Spleen (tissue), 11 donors: ENCODE data around the gene RNASE12. TPM values are rescaled to one million over a fixed set of nuclear protein-coding genes. Genes with fewer than 3 reads are reported as not detected.

Experiments used
- DNase-seq: peaks from one replicate; pipeline ENCODE4 v3.0.0-alpha.2; 2020
- H3K27ac ChIP-seq, 8 donors: fragments of 200-600 bp; sonication (generic) in 7 of 8; 1 replicate in 4 of 8; 2 replicates in 4 of 8; pipeline versions ENCODE4 v1.5.0 to v1.8.0; 2016 to 2021; ENCODE audit warnings: inconsistent platforms in 4 of 8, mild to moderate bottlenecking in 4 of 8, moderate library complexity in 1 of 8
- H3K27me3 ChIP-seq, 7 donors: fragments of 200-600 bp; sonication (generic) in 6 of 7; replicated peaks in 1 of 7; 1 replicate in 4 of 7; 2 replicates in 3 of 7; pipeline versions ENCODE4 v1.5.0 to v1.8.0; 2016 to 2021; ENCODE audit warnings: inconsistent platforms in 3 of 7, mild to moderate bottlenecking in 1 of 7
- H3K36me3 ChIP-seq, 6 donors: fragments of 200-600 bp; sonication (generic) in 5 of 6; 1 replicate in 4 of 6; 2 replicates in 2 of 6; pipeline versions ENCODE4 v1.5.0 to v1.8.0; 2016 to 2021; ENCODE audit warnings: inconsistent platforms in 2 of 6
- H3K4me1 ChIP-seq, 6 donors: fragments of 200-600 bp; sonication (generic) in 5 of 6; 1 replicate in 3 of 6; 2 replicates in 3 of 6; pipeline versions ENCODE4 v1.5.0 to v1.8.0; 2016 to 2021; ENCODE audit warnings: inconsistent platforms in 3 of 6
- H3K4me3 ChIP-seq, 8 donors: fragments of 200-600 bp; sonication (generic) in 7 of 8; 1 replicate in 4 of 8; 2 replicates in 4 of 8; pipeline versions ENCODE4 v1.5.0 to v1.8.0; 2016 to 2021; ENCODE audit warnings: inconsistent platforms in 4 of 8, mild to moderate bottlenecking in 4 of 8, moderate library complexity in 2 of 8
- H3K9me3 ChIP-seq, 8 donors: fragments of 200-600 bp; sonication (generic) in 7 of 8; 1 replicate in 4 of 8; 2 replicates in 4 of 8; pipeline versions ENCODE4 v1.5.0 to v1.8.0; 2016 to 2021; ENCODE audit warnings: inconsistent platforms in 4 of 8
- POLR2A ChIP-seq, 3 donors: fragments of 450-650 bp; IDR thresholded peaks; one replicate each; pipeline ENCODE4 v1.5.1; 2017; ENCODE audit warnings: antibody characterized with exemption in 3 of 3, mild to moderate bottlenecking in 1 of 3
- POLR2AphosphoS5 ChIP-seq, 3 donors: sonication (generic); formaldehyde crosslinking; IDR thresholded peaks; one replicate each; pipeline ENCODE4 v1.5.1; 2017; ENCODE audit warnings: antibody characterized with exemption in 3 of 3
- WGBS, 5 donors: extraction: QIAGEN DNeasy Blood & Tissue Kit in 3 of 5; methylation state at CpG; one replicate each; pipeline versions ENCODE4 v1.1.5 to v1.1.7; 2013 to 2018; 5-methylcytosine and 5-hydroxymethylcytosine counted together
- intact Hi-C: fragments of 100-400 bp; cut with DNase I; formaldehyde crosslinking; loops from one replicate; pipeline ENCODE4 v1.15.0; 2023; ENCODE audit warnings: low total_unique reads
- polyA plus RNA-seq, 3 donors: library from polyadenylated mRNA; stranded (reverse); fragments of 200-250 nt; gene quantifications; one replicate each; pipeline ENCODE4 v1.2.1, GENCODE V29; 2013
- total RNA-seq, 7 donors: library from RNA; depleted of rRNA in 3 of 7; stranded (reverse); fragments of >200 nt in 3 of 7; fragmentation: NEBNext Ultra II Directional in 4 of 7; extraction: Animal tissue kit (Norgen Biotek cat#: 25700) in 4 of 7; gene quantifications; one replicate each; pipeline versions ENCODE4 v1.1.0 to v1.2.1, GENCODE V29; 2016 to 2021
- TF ChIP-seq, protein P1 (sequence below), 11 experiments: fragments of 200-600 bp in 7 of 11; fragments of 450-650 bp in 4 of 11; sonication (generic) in 4 of 11; IDR thresholded peaks in 8 of 11; conservative IDR thresholded peaks in 3 of 11; 1 replicate in 7 of 11; 2 replicates in 4 of 11; pipeline versions ENCODE4 v1.4.0 to v1.8.0; 2016 to 2021; ENCODE audit warnings: antibody characterized with exemption in 11 of 11, inconsistent platforms in 4 of 11, mild to moderate bottlenecking in 1 of 11
- donor health status: healthy with polysubstance abuse.
- donor health status: DM: no; HTN: no; CAD: no; lungs with moderate emphysema.
- donor health status: DM: no; HTN: no; CAD: no.
- donor health status: Bipolar disorder and iron deficiency.
- donor health status: healthy.
- donor health status: DM: no; HTN: no; CAD: no.
- donor health status: DM: yes; HTN: yes; CAD: no.

Gene RNASE12
- total and polyA plus RNA-seq, 10 donors, result not detected

DNA sequence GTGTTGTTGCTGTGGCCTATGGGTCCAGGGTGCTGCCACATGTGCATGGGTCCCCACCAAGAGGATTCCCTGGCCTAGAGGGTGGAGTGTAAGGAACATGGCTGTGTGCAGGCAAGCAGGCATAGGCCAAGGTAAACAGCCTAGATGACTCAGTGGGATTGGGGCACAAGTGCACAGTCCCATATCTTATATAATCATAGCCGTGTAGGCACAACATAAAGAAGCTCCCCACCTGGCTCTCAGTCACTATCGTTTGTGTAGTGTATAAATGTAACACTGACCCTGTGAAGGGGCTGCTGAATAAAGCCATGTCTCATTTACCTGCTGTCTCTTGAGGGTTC, 15.7 kb upstream of the RNASE12 start:
- Histone ChIP-seq H3K4me3 (no peak overlapping the region), H3K4me1 (peaks cover 4 to 31% (median 21%) of the 10 kb centered on the region in 6 donors), H3K9me3 (no peaks in the 10 kb centered on the region), H3K36me3 (no peaks in the 10 kb centered on the region), H3K27me3 (no peaks in the 10 kb centered on the region), H3K27ac (no peak overlapping the region)
- intact Hi-C loops, result loop anchor here (5.0 kb wide), 1 partner anchor 280 kb away; no protein-coding TSS in a partner anchor
- 75 to 100% (median 81%) methylated on average over 2 of the region's 2 CpGs for WGBS, 5 donors
- no peak for DNase-seq
- TF ChIP-seq POLR2AphosphoS5 (IDR thresholded peaks at IDR 0.05) (no peak), POLR2A (IDR thresholded peaks at IDR 0.05) (no peak)
- TF ChIP-seq, protein P1, sequence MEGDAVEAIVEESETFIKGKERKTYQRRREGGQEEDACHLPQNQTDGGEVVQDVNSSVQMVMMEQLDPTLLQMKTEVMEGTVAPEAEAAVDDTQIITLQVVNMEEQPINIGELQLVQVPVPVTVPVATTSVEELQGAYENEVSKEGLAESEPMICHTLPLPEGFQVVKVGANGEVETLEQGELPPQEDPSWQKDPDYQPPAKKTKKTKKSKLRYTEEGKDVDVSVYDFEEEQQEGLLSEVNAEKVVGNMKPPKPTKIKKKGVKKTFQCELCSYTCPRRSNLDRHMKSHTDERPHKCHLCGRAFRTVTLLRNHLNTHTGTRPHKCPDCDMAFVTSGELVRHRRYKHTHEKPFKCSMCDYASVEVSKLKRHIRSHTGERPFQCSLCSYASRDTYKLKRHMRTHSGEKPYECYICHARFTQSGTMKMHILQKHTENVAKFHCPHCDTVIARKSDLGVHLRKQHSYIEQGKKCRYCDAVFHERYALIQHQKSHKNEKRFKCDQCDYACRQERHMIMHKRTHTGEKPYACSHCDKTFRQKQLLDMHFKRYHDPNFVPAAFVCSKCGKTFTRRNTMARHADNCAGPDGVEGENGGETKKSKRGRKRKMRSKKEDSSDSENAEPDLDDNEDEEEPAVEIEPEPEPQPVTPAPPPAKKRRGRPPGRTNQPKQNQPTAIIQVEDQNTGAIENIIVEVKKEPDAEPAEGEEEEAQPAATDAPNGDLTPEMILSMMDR (IDR thresholded peaks at IDR 0.05 in 8 of 11, conservative IDR thresholded peaks at IDR 0.05 in 3 of 11), result no peak

DNA sequence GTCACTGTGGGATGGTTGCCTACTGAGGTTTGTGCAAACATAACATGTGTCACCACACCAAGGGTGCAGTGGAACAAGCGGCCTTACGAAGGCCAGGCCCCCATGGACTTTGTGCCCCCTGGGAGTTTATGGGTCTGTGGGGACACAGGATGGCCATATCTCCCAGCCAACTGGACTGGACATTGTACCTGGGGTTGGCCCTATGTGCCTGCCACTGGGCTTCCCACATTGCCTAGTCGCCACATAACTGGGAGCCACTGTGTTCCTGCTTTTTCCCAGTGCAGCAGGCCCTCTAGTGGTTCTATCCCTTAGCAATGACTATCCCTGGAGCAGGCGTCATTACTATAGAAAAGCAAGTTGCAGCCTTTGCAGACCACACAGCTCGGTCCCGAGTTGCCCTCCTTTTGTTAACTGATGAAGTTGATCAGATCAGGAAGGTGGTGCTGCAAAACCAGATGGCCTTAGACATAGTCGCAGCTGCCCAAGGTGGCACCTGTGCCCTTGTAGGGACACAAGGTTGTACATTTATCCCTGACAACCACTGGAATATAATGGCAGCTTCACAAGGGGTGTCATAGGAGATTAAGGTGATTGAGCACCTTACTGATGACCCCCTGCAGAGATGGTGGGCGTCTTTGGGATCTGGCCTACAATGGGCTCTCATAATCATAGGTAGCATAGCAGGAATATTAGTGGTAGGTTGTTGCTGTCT, 15.2 kb upstream of the RNASE12 start:
- intact Hi-C loops, result loop anchor here (5.0 kb wide), 1 partner anchor 279 kb away; no protein-coding TSS in a partner anchor
- H3K4me3 ChIP-seq, result no peak overlapping the region
- DNase-seq, result no peak
- H3K27me3 ChIP-seq, result no peaks in the 10 kb centered on the region
- peaks cover 4 to 26% (median 17%) of the 10 kb centered on the region in 6 donors for H3K4me1 ChIP-seq
- WGBS, 5 donors, result 19 to 56% (median 51%) methylated on average over 6 to 8 of the region's 8 CpGs
- H3K27ac ChIP-seq, result no peak overlapping the region
- TF ChIP-seq, protein P1 (IDR thresholded peaks at IDR 0.05 in 8 of 11, conservative IDR thresholded peaks at IDR 0.05 in 3 of 11), result peak in 4 of 11 experiments; percentile 15 to 32 (median 18)
- no peak for TF ChIP-seq POLR2AphosphoS5 (IDR thresholded peaks at IDR 0.05)
- TF ChIP-seq POLR2A (IDR thresholded peaks at IDR 0.05), result no peak
- H3K36me3 ChIP-seq, result no peaks in the 10 kb centered on the region
- H3K9me3 ChIP-seq, result no peaks in the 10 kb centered on the region

DNA sequence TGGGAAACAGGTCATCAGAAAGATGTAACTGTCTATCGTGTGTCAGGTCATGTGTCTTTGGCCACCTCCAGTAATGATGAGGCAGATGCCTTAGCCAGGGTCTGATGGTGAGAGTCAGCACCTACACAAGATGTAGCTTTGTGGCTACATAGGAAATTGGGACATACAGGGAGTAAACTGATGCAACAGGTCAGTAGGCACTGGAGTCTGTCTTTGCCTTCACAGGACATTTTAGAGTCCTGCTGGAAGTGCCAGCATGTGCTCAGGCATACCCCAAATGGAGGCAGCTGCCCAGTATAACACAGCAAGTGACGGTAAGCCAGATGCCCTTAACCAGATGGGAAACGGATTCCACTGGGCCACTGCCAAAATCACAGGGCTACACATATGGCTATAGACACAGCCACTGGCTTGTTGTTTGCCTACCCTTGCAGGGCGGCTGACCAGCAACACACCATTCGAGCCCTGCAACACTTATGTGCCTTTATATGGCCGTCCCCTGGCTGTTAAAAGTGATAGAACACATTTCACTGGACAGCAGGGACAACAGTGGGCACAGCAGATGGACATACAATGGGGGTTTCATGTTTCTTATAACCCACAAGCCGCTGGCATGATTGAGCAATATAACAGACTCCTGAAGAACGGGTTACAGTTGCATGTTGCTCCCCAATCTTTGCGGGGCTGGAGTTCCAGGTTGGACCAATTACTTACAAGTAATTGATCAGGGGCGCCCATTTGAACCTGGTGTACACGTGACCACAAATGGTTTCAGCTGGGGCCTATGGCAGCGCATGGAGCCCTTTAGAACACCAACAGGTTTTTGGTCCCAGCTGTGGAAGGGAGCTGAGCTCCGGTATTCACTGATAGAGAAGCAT, 12.9 kb upstream of the RNASE12 start:
- intact Hi-C loops, result no loop called here
- WGBS, 5 donors, result 63 to 85% (median 77%) methylated on average over 13 of the region's 13 CpGs
- no peak overlapping the region for H3K27ac ChIP-seq
- no peaks in the 10 kb centered on the region for H3K9me3 ChIP-seq
- H3K4me3 ChIP-seq, result no peak overlapping the region
- H3K36me3 ChIP-seq, result no peaks in the 10 kb centered on the region
- peaks cover 0 to 4% (median 1%) of the 10 kb centered on the region in 6 donors for H3K4me1 ChIP-seq
- DNase-seq, result no peak
- H3K27me3 ChIP-seq, result no peaks in the 10 kb centered on the region
- TF ChIP-seq POLR2AphosphoS5 (IDR thresholded peaks at IDR 0.05), result no peak
- no peak for TF ChIP-seq POLR2A (IDR thresholded peaks at IDR 0.05)
- TF ChIP-seq, protein P1 (IDR thresholded peaks at IDR 0.05 in 8 of 11, conservative IDR thresholded peaks at IDR 0.05 in 3 of 11), result no peak

DNA sequence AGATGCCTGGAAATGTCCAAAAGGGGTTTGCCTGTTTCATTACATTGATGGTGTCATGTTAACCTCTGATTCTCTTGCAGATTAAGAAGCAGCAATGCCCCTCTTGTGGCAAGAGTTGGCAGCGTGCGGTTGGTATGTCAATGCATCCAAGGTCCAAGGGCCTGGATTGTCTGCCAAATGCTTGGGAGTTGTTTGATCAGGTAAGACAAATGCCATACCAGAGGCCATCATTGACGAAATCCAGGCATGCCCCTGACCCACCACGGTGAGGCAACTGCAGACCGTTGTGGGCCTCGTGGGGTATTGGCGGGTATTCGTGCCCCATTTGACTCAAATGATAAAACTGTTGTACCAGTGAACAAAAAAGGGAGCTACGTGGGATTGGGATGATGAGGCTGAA, 11.4 kb upstream of the RNASE12 start:
- H3K9me3 ChIP-seq, result no peaks in the 10 kb centered on the region
- no peaks in the 10 kb centered on the region for H3K36me3 ChIP-seq
- H3K27ac ChIP-seq, result no peak overlapping the region
- intact Hi-C loops, result no loop called here
- DNase-seq, result no peak
- no peaks in the 10 kb centered on the region for H3K27me3 ChIP-seq
- H3K4me3 ChIP-seq, result no peak overlapping the region
- H3K4me1 ChIP-seq, result no peaks in the 10 kb centered on the region
- 78 to 93% (median 86%) methylated on average over 9 of the region's 9 CpGs for WGBS, 5 donors
- TF ChIP-seq, protein P1 (IDR thresholded peaks at IDR 0.05 in 8 of 11, conservative IDR thresholded peaks at IDR 0.05 in 3 of 11), result no peak
- TF ChIP-seq POLR2AphosphoS5 (IDR thresholded peaks at IDR 0.05) (no peak), POLR2A (IDR thresholded peaks at IDR 0.05) (no peak)
